Measurements from ENCODE around the gene GOPC.
A peak's percentile ranks its signal among the peaks of the same experiment; 100 is the strongest.

GOPC gene

GRCh38 chr6:117552618-117553017 lies 49.7 kb downstream of the GOPC start:
- DNase-seq (ENCODE audit: low spot score) = no peak
- in situ Hi-C loops (cut with MboI; ENCODE audit: low pct_unique_long_range_greater_than_20kb, low sequenced_read_pairs, unreplicated experiment) = loop anchor here (10.0 kb wide), 1 partner anchor 108 kb away; no protein-coding TSS in a partner anchor
- no peak for TF ChIP-seq CTCF (IDR thresholded peaks at IDR 0.05; ENCODE audit: extremely low read depth, insufficient read depth, missing control alignments)

- in situ Hi-C loops (cut with MboI; ENCODE audit: low pct_unique_long_range_greater_than_20kb, low sequenced_read_pairs, unreplicated experiment) = loop anchor here (10.0 kb wide), 1 partner anchor 106 kb away; no protein-coding TSS in a partner anchor
- no peak for TF ChIP-seq CTCF (IDR thresholded peaks at IDR 0.05; ENCODE audit: extremely low read depth, insufficient read depth, missing control alignments)
- no peak for DNase-seq (ENCODE audit: low spot score)
Observed at GRCh38 chr6:117550618-117551242, 51.6 kb downstream of the GOPC start.

- DNase-seq (ENCODE audit: low spot score) = no peak
- in situ Hi-C loops (cut with MboI; ENCODE audit: low pct_unique_long_range_greater_than_20kb, low sequenced_read_pairs, unreplicated experiment) = loop anchor here (10.0 kb wide), 1 partner anchor 105 kb away; no protein-coding TSS in a partner anchor
- TF ChIP-seq CTCF (IDR thresholded peaks at IDR 0.05; ENCODE audit: extremely low read depth, insufficient read depth, missing control alignments) = no peak
Observed at GRCh38 chr6:117550078-117550600, 52.2 kb downstream of the GOPC start.

GRCh38 chr6:117549611-117550010 lies 52.7 kb downstream of the GOPC start:
- no peak for DNase-seq (ENCODE audit: low spot score)
- TF ChIP-seq CTCF (IDR thresholded peaks at IDR 0.05; ENCODE audit: extremely low read depth, insufficient read depth, missing control alignments) = no peak
- in situ Hi-C loops (cut with MboI; ENCODE audit: low pct_unique_long_range_greater_than_20kb, low sequenced_read_pairs, unreplicated experiment) = loop anchor here (10.0 kb wide), 1 partner anchor 105 kb away; no protein-coding TSS in a partner anchor

- DNase-seq (ENCODE audit: low spot score) = no peak
- no peak for TF ChIP-seq CTCF (IDR thresholded peaks at IDR 0.05; ENCODE audit: extremely low read depth, insufficient read depth, missing control alignments)
- in situ Hi-C loops (cut with MboI; ENCODE audit: low pct_unique_long_range_greater_than_20kb, low sequenced_read_pairs, unreplicated experiment) = no loop called here
Observed at GRCh38 chr6:117548797-117549301, 53.5 kb downstream of the GOPC start.

- in situ Hi-C loops (cut with MboI; ENCODE audit: low pct_unique_long_range_greater_than_20kb, low sequenced_read_pairs, unreplicated experiment) = no loop called here
Observed at GRCh38 chr6:117547688-117548621, 54.4 kb downstream of the GOPC start.

More at GRCh38 chr6:117547688-117548621, 54.4 kb downstream of the GOPC start:
- TF ChIP-seq CTCF (IDR thresholded peaks at IDR 0.05; ENCODE audit: extremely low read depth, insufficient read depth, missing control alignments) = no peak
- DNase-seq (ENCODE audit: low spot score) = peak; percentile 41
